ENCODE results near the gene CCDC110. TPM values are rescaled to one million over a fixed set of nuclear protein-coding genes. Genes with fewer than 3 reads are reported as not detected.

CCDC110 gene
- total RNA-seq (2022; extraction: Qiagen RNA extraction): 0.04 to 0.09 TPM (median 0.07 TPM) in 3 of 5 replicates, not detected in the others

GRCh38 chr4:185471235-185472102 lies at the start of gene CCDC110:
Gene CCDC110 (minus strand): TSS chr4:185471733. CDS start chr4:185471683, 50 bp downstream.

GRCh38 chr4:185425647-185426352 lies 45.7 kb downstream of the CCDC110 start, which contains the start of gene UFSP2:
Gene UFSP2 (minus strand): TSS chr4:185425964. CDS start chr4:185425868, 96 bp downstream.

GRCh38 chr4:185396724-185397385 lies 74.7 kb downstream of the CCDC110 start, which contains the start of gene ANKRD37:
Gene ANKRD37 (plus strand): TSS chr4:185396841. CDS start chr4:185396924, 83 bp downstream.

GRCh38 chr4:185395238-185395955 lies 76.1 kb downstream of the CCDC110 start, which contains the start of gene LRP2BP:
Gene LRP2BP (minus strand): TSS chr4:185395924. CDS start chr4:185378186, 17,738 bp downstream.

Other genes starting within 250 kb of the CCDC110 start
- gene LRP2BP, start 75.8 kb downstream of the CCDC110 start, total RNA-seq (2022; extraction: Qiagen RNA extraction): 0.08 to 0.18 TPM (median 0.10 TPM) in 5 replicates
- gene ANKRD37, start 74.9 kb downstream of the CCDC110 start, total RNA-seq (2022; extraction: Qiagen RNA extraction): 3.3 to 4.8 TPM (median 4.2 TPM) in 5 replicates
- 11.9 to 15.6 TPM (median 13.9 TPM) in 5 replicates for gene UFSP2, start 45.8 kb downstream of the CCDC110 start, total RNA-seq (2022; extraction: Qiagen RNA extraction)
- gene PDLIM3, start 63.8 kb upstream of the CCDC110 start, total RNA-seq (2022; extraction: Qiagen RNA extraction): 0.12 to 0.14 TPM (median 0.13 TPM) in 4 of 5 replicates, not detected in the other

Measured in A549 treated with CORT108297 at 1 μM for 4 hours (cell line).